ENCODE results near the gene TEX35.

The TEX35 gene

DNA sequence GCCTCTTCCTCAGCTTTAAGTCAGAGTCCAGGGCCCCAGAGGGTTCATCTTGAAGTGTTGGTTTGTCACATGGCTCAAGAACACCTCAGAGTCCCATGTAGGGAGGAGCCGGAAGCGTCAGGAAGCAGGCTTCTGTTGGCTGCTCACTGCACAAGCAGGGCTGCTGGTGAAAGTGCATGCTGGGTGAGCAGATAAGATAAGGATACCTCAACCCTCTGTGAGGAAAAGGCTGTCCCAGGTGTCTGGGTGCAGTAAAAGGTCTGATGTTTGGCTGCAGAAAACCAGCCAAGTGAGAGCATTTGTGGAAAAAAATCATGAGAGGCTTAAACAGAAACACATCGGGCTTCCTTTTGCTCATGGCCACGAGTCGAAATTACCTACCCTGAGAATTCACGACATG is 6.2 kb upstream of the TEX35 start:
- TF ChIP-seq, protein P1, sequence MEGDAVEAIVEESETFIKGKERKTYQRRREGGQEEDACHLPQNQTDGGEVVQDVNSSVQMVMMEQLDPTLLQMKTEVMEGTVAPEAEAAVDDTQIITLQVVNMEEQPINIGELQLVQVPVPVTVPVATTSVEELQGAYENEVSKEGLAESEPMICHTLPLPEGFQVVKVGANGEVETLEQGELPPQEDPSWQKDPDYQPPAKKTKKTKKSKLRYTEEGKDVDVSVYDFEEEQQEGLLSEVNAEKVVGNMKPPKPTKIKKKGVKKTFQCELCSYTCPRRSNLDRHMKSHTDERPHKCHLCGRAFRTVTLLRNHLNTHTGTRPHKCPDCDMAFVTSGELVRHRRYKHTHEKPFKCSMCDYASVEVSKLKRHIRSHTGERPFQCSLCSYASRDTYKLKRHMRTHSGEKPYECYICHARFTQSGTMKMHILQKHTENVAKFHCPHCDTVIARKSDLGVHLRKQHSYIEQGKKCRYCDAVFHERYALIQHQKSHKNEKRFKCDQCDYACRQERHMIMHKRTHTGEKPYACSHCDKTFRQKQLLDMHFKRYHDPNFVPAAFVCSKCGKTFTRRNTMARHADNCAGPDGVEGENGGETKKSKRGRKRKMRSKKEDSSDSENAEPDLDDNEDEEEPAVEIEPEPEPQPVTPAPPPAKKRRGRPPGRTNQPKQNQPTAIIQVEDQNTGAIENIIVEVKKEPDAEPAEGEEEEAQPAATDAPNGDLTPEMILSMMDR (IDR thresholded peaks at IDR 0.05), result no peak

DNA sequence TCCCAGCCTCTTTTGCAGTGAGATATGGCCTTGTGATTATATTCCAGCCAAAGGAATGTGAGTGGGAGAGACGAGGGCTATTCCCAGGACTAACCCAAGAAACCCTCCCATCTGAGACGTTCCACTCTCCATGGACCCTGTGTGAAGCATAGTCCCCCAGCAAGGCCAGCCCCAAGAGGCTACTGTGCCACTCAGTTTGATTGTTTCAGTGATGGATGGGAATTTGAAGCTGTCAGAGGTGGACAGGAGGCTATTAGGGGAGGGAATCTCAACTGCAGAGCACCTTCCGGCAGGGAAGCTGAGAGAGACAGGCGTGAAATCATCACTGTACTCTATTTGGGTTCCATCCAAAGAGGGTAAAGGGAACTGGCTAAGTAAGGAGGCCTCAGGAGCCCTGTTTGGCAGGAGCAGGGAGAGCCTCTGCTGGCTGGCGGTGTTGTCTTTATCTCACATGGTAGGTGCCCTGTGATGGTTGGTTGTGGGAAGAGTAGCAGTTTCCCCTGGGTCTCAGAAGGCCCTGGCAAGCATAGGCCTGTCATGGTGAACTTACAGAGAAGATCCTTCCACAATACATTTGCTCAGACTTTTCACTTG is 3.4 kb upstream of the TEX35 start:
- TF ChIP-seq, protein P1 (IDR thresholded peaks at IDR 0.05), result no peak

DNA sequence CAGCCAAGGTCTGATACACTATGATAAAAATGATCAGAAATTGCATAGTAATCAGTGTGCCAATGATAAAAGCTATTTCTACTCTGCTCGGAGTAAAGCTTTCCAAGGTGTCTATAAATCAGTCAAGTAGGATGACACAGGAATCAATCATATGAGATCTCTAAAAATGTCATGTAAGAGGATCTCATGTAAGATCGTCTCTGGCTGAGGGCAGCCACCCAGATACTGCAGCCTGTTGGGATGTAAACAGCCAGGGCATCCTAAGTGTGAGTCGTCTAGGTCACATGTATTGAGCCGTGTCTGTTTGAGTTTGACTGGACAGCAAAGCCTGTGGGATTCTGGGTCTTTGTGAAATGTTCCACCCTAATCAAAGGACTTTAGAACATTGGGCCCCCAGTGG is 2.8 kb upstream of the TEX35 start:
- TF ChIP-seq, protein P1 (IDR thresholded peaks at IDR 0.05), result no peak

DNA sequence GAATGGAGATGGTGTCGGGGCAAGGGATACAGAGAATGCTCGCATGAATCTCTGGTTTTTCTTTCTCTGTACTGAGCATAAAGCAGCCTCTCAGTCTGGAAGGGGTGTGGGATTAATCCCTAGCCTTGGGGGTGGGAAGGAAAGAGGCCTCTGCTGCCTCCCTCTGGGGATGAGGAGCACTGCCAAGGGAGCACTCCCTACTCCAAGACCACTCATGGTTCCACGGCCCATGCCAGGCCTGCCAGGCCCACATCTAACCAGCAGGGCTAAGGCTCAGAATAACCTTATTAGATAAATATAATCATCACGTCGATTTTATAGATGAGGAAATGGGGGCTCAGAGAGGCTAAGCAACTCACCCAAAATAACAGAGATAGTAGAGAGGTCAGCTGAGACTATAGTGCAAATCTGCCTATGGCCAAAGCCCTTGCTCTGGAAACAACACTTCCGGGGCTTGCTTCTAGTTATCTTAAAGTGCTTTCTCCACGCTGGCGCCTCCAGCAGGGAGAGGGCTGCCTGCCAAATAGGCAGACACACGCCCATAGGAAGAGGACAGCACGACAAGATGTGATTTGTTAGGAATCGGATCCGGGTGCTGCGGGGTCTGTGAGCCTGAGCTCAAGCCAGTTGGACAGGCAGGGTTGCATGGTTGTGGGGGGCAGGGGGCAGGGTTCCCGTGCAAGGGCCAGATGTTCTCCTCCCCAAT is 522 bp downstream of the TEX35 start:
- TF ChIP-seq, protein P1 (IDR thresholded peaks at IDR 0.05), result peak; percentile 29; the same call in 1 of the 2 replicates

GRCh38 chr1:178516110-178516509 is 3.2 kb downstream of the TEX35 start:
- TF ChIP-seq, protein P1 (IDR thresholded peaks at IDR 0.05), result no peak

DNA sequence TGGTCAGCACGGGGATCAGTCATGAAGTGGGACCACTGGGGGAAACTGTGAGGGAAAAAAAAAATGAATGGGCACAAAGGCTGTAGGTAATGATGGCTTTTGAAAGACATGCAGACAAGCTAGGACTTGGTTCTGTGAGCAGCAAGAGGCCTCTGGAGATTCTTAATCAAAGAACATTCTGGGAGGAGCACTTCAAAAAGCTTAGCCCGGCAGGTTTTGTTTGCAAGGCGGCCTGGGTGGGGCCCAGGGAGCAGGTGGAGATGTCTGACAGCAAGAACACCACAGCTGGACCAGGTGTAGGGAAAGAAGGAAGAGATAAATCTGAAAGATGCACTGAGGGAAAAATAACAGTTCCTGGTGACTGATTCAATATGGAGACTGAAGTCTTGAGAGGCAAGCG is 6.0 kb downstream of the TEX35 start:
- TF ChIP-seq, protein P1 (IDR thresholded peaks at IDR 0.05), result no peak

DNA sequence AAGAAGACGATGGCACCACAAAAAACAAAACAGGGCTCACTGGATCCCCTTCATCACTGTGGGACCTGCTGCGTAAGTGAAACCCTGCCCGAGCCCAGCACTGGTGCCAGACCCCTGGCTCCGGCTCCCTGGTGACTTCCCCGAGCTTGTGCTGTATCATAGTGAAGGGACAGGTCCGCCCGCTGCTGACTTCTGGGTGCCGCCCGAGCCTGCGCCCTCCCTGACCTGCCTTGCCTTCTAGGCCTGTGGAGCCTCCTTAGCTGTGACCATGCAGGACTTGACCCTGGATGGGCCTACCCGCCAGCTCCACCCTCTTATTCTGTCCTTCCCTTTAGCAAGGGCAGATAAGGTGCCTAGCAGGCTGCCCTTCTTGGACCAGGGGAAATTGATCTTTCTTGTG is 7.9 kb downstream of the TEX35 start:
- TF ChIP-seq, protein P1 (IDR thresholded peaks at IDR 0.05), result no peak
